H1 (cell line): ENCODE data around the gene CAGE1. TPM values are rescaled to one million over a fixed set of nuclear protein-coding genes. Genes with fewer than 3 reads are reported as not detected.

Experiments used
- CTCF ChIA-PET: fragments of 300-600 bp; sonication (Branson Sonifier 250); formaldehyde crosslinking; loops from one replicate; lab custom pipeline; 2021; ENCODE audit not compliant: partially characterized antibody; lab: Charles Lee
- POLR2A ChIA-PET: fragments of 300-600 bp; sonication (Branson Sonifier 250); formaldehyde crosslinking; loops from one replicate; lab custom pipeline; 2021; ENCODE audit warnings: inconsistent platforms; ENCODE audit not compliant: partially characterized antibody; lab: Charles Lee
- DNase-seq, 2 experiments: peaks; one replicate each; pipeline versions ENCODE4 v3.0.0 to v3.0.0-alpha.2; 2010 to 2022; ENCODE audit warnings: low spot score in 2 of 2, low read depth in 1 of 2, mixed read lengths in 1 of 2
- FAIRE-seq: peaks from 2 replicates; lab custom pipeline; 2011; peaks lifted over from hg19 to GRCh38; lab: Jason Lieb, UNC
- H2AFZ ChIP-seq: 2 replicates; pipeline ENCODE4 v1.8.1; 2012; ENCODE audit warnings: low read length, inconsistent platforms
- H2AK5ac ChIP-seq: 2 replicates; pipeline ENCODE4 v1.6.1; 2013; ENCODE audit warnings: low read depth, low read length
- H2BK120ac ChIP-seq: replicated peaks from 2 replicates; pipeline ENCODE3; 2013; ENCODE audit warnings: low read depth, low read length, inconsistent platforms
- H2BK12ac ChIP-seq: 2 replicates; pipeline ENCODE4 v1.6.1; 2013; ENCODE audit warnings: low read depth, low read length
- H2BK15ac ChIP-seq: 2 replicates; pipeline ENCODE4 v1.6.1; 2013; ENCODE audit warnings: low read length
- H2BK20ac ChIP-seq: 2 replicates; pipeline ENCODE4 v1.6.1; 2013; ENCODE audit warnings: low read length
- H2BK5ac ChIP-seq: 2 replicates; pipeline ENCODE4 v1.6.1; 2013; ENCODE audit warnings: low read depth, low read length
- H3K14ac ChIP-seq: 2 replicates; pipeline ENCODE4 v1.6.1; 2013; ENCODE audit warnings: inconsistent platforms; ENCODE audit not compliant: insufficient read length
- H3K18ac ChIP-seq: 2 replicates; pipeline ENCODE4 v1.6.1; 2013; ENCODE audit warnings: low read length; ENCODE audit errors: extremely low read depth
- H3K23ac ChIP-seq: 2 replicates; pipeline ENCODE4 v1.6.1; 2013; ENCODE audit warnings: inconsistent platforms; ENCODE audit not compliant: insufficient read length
- H3K23me2 ChIP-seq: 2 replicates; pipeline ENCODE4 v1.6.1; 2013; ENCODE audit warnings: low read depth, low read length
- H3K27ac ChIP-seq: 2 replicates; pipeline ENCODE4 v1.6.1; 2011; ENCODE audit warnings: low read depth, low read length, inconsistent platforms
- H3K27me3 ChIP-seq, 4 experiments: replicated peaks in 1 of 4; 1 replicate in 1 of 4; 2 replicates in 3 of 4; pipeline versions ENCODE4 v1.6.1 to v1.8.1; 2011 to 2013; ENCODE audit warnings: low read length in 3 of 4, mild to moderate bottlenecking in 3 of 4, inconsistent platforms in 2 of 4, mixed read lengths in 2 of 4, moderate library complexity in 1 of 4; ENCODE audit not compliant: control insufficient read depth in 3 of 4, insufficient read depth in 3 of 4; ENCODE audit errors: extremely low read depth in 1 of 4
- H3K36me3 ChIP-seq, 4 experiments: 2 replicates each; pipeline versions ENCODE4 v1.6.1 to v1.8.1; 2011 to 2013; ENCODE audit warnings: mild to moderate bottlenecking in 4 of 4, low read length in 3 of 4, moderate library complexity in 2 of 4, control low read depth in 1 of 4, inconsistent platforms in 1 of 4; ENCODE audit not compliant: insufficient read depth in 4 of 4, control insufficient read depth in 2 of 4
- H3K4ac ChIP-seq: replicated peaks from 2 replicates; pipeline ENCODE3; 2013; ENCODE audit warnings: low read length, low read depth, mixed read lengths, inconsistent platforms; ENCODE audit not compliant: insufficient read length
- H3K4me1 ChIP-seq, 4 experiments: replicated peaks in 1 of 4; 1 replicate in 1 of 4; 2 replicates in 3 of 4; pipeline versions ENCODE4 v1.6.1 to v1.8.1; 2011 to 2013; ENCODE audit warnings: low read length in 3 of 4, inconsistent platforms in 2 of 4, mixed read lengths in 1 of 4; ENCODE audit not compliant: insufficient read depth in 4 of 4, control insufficient read depth in 3 of 4
- H3K4me2 ChIP-seq, 2 experiments: 2 replicates each; pipeline versions ENCODE4 v1.6.1 to v1.8.1; 2011 to 2013; ENCODE audit warnings: low read depth in 2 of 2, low read length in 2 of 2, control low read depth in 1 of 2, inconsistent platforms in 1 of 2, mild to moderate bottlenecking in 1 of 2; ENCODE audit not compliant: insufficient read depth in 1 of 2
- H3K4me3 ChIP-seq, 4 experiments: fragments of 200-600, 300-600 bp in 1 of 4; sonication (generic), shearing (Covaris generic), sonication (Bioruptor Twin) in 1 of 4; 2 replicates each; pipeline versions ENCODE4 v1.5.1 to v1.8.1; 2011 to 2016; ENCODE audit warnings: low read length in 4 of 4, low read depth in 3 of 4, control low read depth in 2 of 4, inconsistent platforms in 2 of 4, mild to moderate bottlenecking in 2 of 4, mixed read lengths in 1 of 4, moderate library complexity in 1 of 4; ENCODE audit not compliant: insufficient read depth in 2 of 4; ENCODE audit errors: extremely low read depth in 1 of 4
- H3K56ac ChIP-seq: replicated peaks from 2 replicates; pipeline ENCODE3; 2013; ENCODE audit warnings: low read depth, mild to moderate bottlenecking, mixed read lengths, low read length, inconsistent platforms; ENCODE audit not compliant: insufficient read length
- H3K79me1 ChIP-seq: 2 replicates; pipeline ENCODE4 v1.6.1; 2013; ENCODE audit warnings: low read depth, low read length, control low read depth
- H3K79me2 ChIP-seq, 2 experiments: 2 replicates each; pipeline versions ENCODE4 v1.6.1 to v1.8.1; 2012 to 2013; ENCODE audit warnings: low read length in 2 of 2, mild to moderate bottlenecking in 2 of 2, inconsistent platforms in 1 of 2; ENCODE audit not compliant: insufficient read depth in 2 of 2, control insufficient read depth in 1 of 2
- H3K9ac ChIP-seq, 4 experiments: replicated peaks in 1 of 4; 1 replicate in 1 of 4; 2 replicates in 3 of 4; pipeline versions ENCODE4 v1.6.1 to v1.8.1; 2011 to 2013; ENCODE audit warnings: low read depth in 3 of 4, low read length in 3 of 4, control low read depth in 2 of 4, mild to moderate bottlenecking in 2 of 4, moderate library complexity in 2 of 4, inconsistent platforms in 1 of 4; ENCODE audit errors: extremely low read depth in 1 of 4
- H3K9me3 ChIP-seq, 2 experiments: 2 replicates each; pipeline versions ENCODE4 v1.6.1 to v1.8.1; 2012 to 2013; ENCODE audit warnings: mild to moderate bottlenecking in 2 of 2, moderate library complexity in 2 of 2, control low read depth in 1 of 2, inconsistent platforms in 1 of 2, low read depth in 1 of 2, low read length in 1 of 2, mixed read lengths in 1 of 2; ENCODE audit not compliant: insufficient read depth in 2 of 2
- H4K20me1 ChIP-seq, 2 experiments: replicated peaks in 1 of 2; 2 replicates each; pipeline versions ENCODE3 to v1.8.1; 2011 to 2013; ENCODE audit warnings: inconsistent platforms in 2 of 2, low read length in 2 of 2, mild to moderate bottlenecking in 1 of 2; ENCODE audit not compliant: insufficient read depth in 2 of 2, control insufficient read depth in 1 of 2
- H4K5ac ChIP-seq: 2 replicates; pipeline ENCODE4 v1.6.1; 2013; ENCODE audit warnings: low read length, low read depth, mixed read lengths, inconsistent platforms; ENCODE audit not compliant: insufficient read length
- H4K8ac ChIP-seq: 2 replicates; pipeline ENCODE4 v1.8.0; 2013; ENCODE audit warnings: mild to moderate bottlenecking, moderate library complexity, low read length, inconsistent platforms; ENCODE audit not compliant: insufficient read depth; ENCODE audit errors: extremely low read depth
- H4K91ac ChIP-seq: replicated peaks from 2 replicates; pipeline ENCODE3; 2013; ENCODE audit warnings: low read length, mixed read lengths, inconsistent platforms; ENCODE audit not compliant: insufficient read length
- ASH2L ChIP-seq: fragments of 200-600, 300-600 bp; sonication (generic); IDR thresholded peaks from one replicate; pipeline ENCODE4 v1.7.1; 2017; ENCODE audit warnings: low read length
- ATF2 ChIP-seq: IDR thresholded peaks from 2 replicates; pipeline ENCODE4 v1.6.1; 2012; ENCODE audit warnings: low read length, inconsistent platforms
- CEBPB ChIP-seq: IDR thresholded peaks from 2 replicates; pipeline ENCODE4 v1.6.1; 2012; ENCODE audit warnings: low read depth, low read length
- CHD2 ChIP-seq: IDR thresholded peaks from 2 replicates; pipeline ENCODE4 v1.6.1; 2012; ENCODE audit warnings: low read length, improper control_type of control experiment
- HDAC2 ChIP-seq, 2 experiments: fragments of 300-600 bp in 1 of 2; sonication (generic) in 1 of 2; IDR thresholded peaks; 2 replicates each; pipeline ENCODE4 v1.6.1; 2011 to 2012; ENCODE audit warnings: low read depth in 2 of 2, low read length in 2 of 2, mild to moderate bottlenecking in 2 of 2, moderate library complexity in 2 of 2, borderline replicate concordance in 1 of 2, inconsistent platforms in 1 of 2
- KDM5A ChIP-seq: fragments of 200-600 bp; IDR thresholded peaks from 2 replicates; pipeline ENCODE4 v1.7.1; 2012; ENCODE audit warnings: mild to moderate bottlenecking, low read length, inconsistent platforms, mixed read lengths
- RXRA ChIP-seq: IDR thresholded peaks from 2 replicates; pipeline ENCODE4 v1.6.1; 2011; ENCODE audit warnings: low read depth, mild to moderate bottlenecking, low read length, moderate library complexity; ENCODE audit not compliant: insufficient read depth
- TBP ChIP-seq: IDR thresholded peaks from 2 replicates; pipeline ENCODE4 v1.6.1; 2011; ENCODE audit warnings: low read depth, low read length, improper control_type of control experiment
- whole genome bisulfite sequencing, 2 experiments: shearing (Covaris generic) in 1 of 2; methylation state at CpG; one replicate each; pipeline versions ENCODE4 v1.1.6 to v1.1.7; 2013 to 2015; ENCODE audit warnings: low lambda C conversion rate in 2 of 2, mixed read lengths in 2 of 2, inconsistent platforms in 1 of 2, low coverage in 1 of 2, missing lambda C conversion rate in 1 of 2; ENCODE audit not compliant: insufficient replicate concordance in 2 of 2, insufficient coverage in 1 of 2, insufficient read length in 1 of 2; ENCODE audit errors: extremely low coverage in 1 of 2, missing lambda C conversion rate in 1 of 2; 5-methylcytosine and 5-hydroxymethylcytosine counted together
- polyA plus RNA-seq, 7 experiments: library from polyadenylated mRNA; depleted of rRNA in 3 of 7; stranded (reverse) in 5 of 7; unstranded in 2 of 7; fragments of >200 nt in 5 of 7; fragments of 200-250 nt in 2 of 7; gene quantifications; 1 replicate in 5 of 7; 2 replicates in 1 of 7; 4 replicates in 1 of 7; pipeline versions ENCODE4 v1.2.1 to v1.2.3, GENCODE V29; 2011 to 2013; ENCODE audit warnings: missing spikeins in 2 of 7, mixed read lengths in 2 of 7
- total RNA-seq: library from RNA; stranded (reverse); fragmentation: NEBNext Ultra II Directional; extraction: Animal tissue kit (Norgen Biotek cat#: 25700); gene quantifications from 2 replicates; pipeline ENCODE4 v1.2.1, GENCODE V29; 2021
- TF ChIP-seq, protein P1 (sequence below): IDR thresholded peaks from 2 replicates; pipeline ENCODE4 v1.6.1; 2011; ENCODE audit warnings: low read depth, mild to moderate bottlenecking, low read length; ENCODE audit not compliant: insufficient read depth

The CAGE1 gene
- total and polyA plus RNA-seq, 2 of the 8 experiments (the other 6 are each of a cell fraction or from before 2014, with no cell fraction given), result 0.09 TPM; not detected in 1

- POLR2A ChIA-PET, result interaction anchor here (1.1 kb wide), 1 partner anchor 10 kb away, joined by 3 read pairs; no protein-coding TSS in a partner anchor
- Histone ChIP-seq H4K20me1 (no peaks in the 10 kb centered on the region), H3K9ac (0 out of 7 replicates have a peak overlapping the region, but pooled peaks of 1 of the 4 experiments have one; percentile 48), H3K23me2 (no peaks in the 10 kb centered on the region), H3K4me1 (peaks cover 0 to 9% (median 2%) of the 10 kb centered on the region in 4 experiments; a peak in 2 of 7 replicates), H2BK12ac (peak overlapping the region; percentile 87), H2AFZ (peak overlapping the region; percentile 91), H3K4me3 (no peak overlapping the region), H3K14ac (no peak overlapping the region), H2BK5ac (0 out of 2 replicates have a peak overlapping the region, but pooled peaks have one; percentile 44), H2BK20ac (0 out of 2 replicates have a peak overlapping the region, but pooled peaks have one; percentile 34), H3K79me1 (no peaks in the 10 kb centered on the region), H4K91ac (peak overlapping the region; percentile 61), H3K4ac (peak overlapping the region; percentile 41), H3K18ac (peak overlapping the region; percentile 43; the same call in 1 of the 2 replicates), H3K27ac (no peak overlapping the region), H4K8ac (peak overlapping the region; percentile 19; the same call in 1 of the 2 replicates), H3K36me3 (no peaks in the 10 kb centered on the region), H3K56ac (no peak overlapping the region), H3K27me3 (no peaks in the 10 kb centered on the region), H2BK15ac (no peak overlapping the region), H2BK120ac (no peak overlapping the region), H3K4me2 (peak overlapping the region; percentile 18 to 43; a peak in 2 of 4 replicates), H3K9me3 (no peaks in the 10 kb centered on the region), H2AK5ac (no peak overlapping the region), H3K23ac (no peak overlapping the region), H3K79me2 (no peaks in the 10 kb centered on the region), H4K5ac (no peak overlapping the region)
- FAIRE-seq (no peak), DNase-seq (peak in 1 of 2 experiments; percentile 57)
- 85% methylated on average over 23 of the region's 24 CpGs; no CpG with 5 or more reads in 1 of the 2 experiments for WGBS, 2 experiments
- CTCF ChIA-PET, result interaction anchor here (2.1 kb wide), 1 partner anchor 183 kb away, joined by 6 read pairs; no protein-coding TSS in a partner anchor
- no peak for TF ChIP-seq KDM5A
- TF ChIP-seq, protein P1, sequence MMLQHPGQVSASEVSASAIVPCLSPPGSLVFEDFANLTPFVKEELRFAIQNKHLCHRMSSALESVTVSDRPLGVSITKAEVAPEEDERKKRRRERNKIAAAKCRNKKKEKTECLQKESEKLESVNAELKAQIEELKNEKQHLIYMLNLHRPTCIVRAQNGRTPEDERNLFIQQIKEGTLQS, result no peak
- no peak for TF ChIP-seq RXRA
- no peak for TF ChIP-seq ATF2
- no peak for TF ChIP-seq CHD2
- TF ChIP-seq HDAC2 (IDR thresholded peaks at IDR 0.05; ENCODE audit: borderline replicate concordance in 1 of 2, low read depth in 2 of 2, low read length in 2 of 2), result no peak
- TF ChIP-seq ASH2L, result no peak
- no peak for TF ChIP-seq CEBPB
- no peak for TF ChIP-seq TBP
Measured at GRCh38 chr6:7431674-7432390, 42.3 kb upstream of the CAGE1 start.
